HCT116 (cell line): ENCODE measurements around the gene PDIK1L.

Experiments used
- ATF3 ChIP-seq: IDR thresholded peaks from 2 replicates; pipeline ENCODE4 v1.6.1; 2012
- EZH2 ChIP-seq: fragments of 200-600 bp; sonication (generic); IDR thresholded peaks from 2 replicates; pipeline ENCODE4 v1.6.1; 2017; ENCODE audit warnings: antibody characterized with exemption, mixed run types
- EZH2phosphoT487 ChIP-seq: fragments of 200-600 bp; IDR thresholded peaks from 2 replicates; pipeline ENCODE4 v1.6.1; 2018; ENCODE audit warnings: antibody characterized with exemption, borderline replicate concordance
- JUND ChIP-seq: IDR thresholded peaks from 2 replicates; pipeline ENCODE4 v1.6.1; 2012
- MAX ChIP-seq: IDR thresholded peaks from 2 replicates; pipeline ENCODE4 v1.6.1; 2012
- POLR2A ChIP-seq: IDR thresholded peaks from 2 replicates; pipeline ENCODE4 v1.7.0; 2011; ENCODE audit warnings: borderline replicate concordance; ENCODE audit not compliant: insufficient read depth, insufficient read length; ENCODE audit errors: extremely low read depth
- POLR2AphosphoS5 ChIP-seq: IDR thresholded peaks from 2 replicates; pipeline ENCODE4 v1.6.1; 2011; ENCODE audit warnings: mild to moderate bottlenecking, low read depth, low read length, moderate library complexity
- RAD21 ChIP-seq: IDR thresholded peaks from 2 replicates; pipeline ENCODE4 v1.6.1; 2012; ENCODE audit warnings: low read depth, mild to moderate bottlenecking
- TF ChIP-seq, protein P1 (sequence below), 3 experiments: fragments of 200-600 bp in 1 of 3; sonication (generic) in 1 of 3; IDR thresholded peaks in 2 of 3; conservative IDR thresholded peaks in 1 of 3; 2 replicates each; pipeline ENCODE4 v1.5.1; 2012 to 2017; ENCODE audit warnings: low read depth in 2 of 3, low read length in 2 of 3, antibody characterized with exemption in 1 of 3, borderline replicate concordance in 1 of 3, control low read depth in 1 of 3, mild to moderate bottlenecking in 1 of 3, mixed read lengths in 1 of 3, mixed run types in 1 of 3, moderate library complexity in 1 of 3; ENCODE audit not compliant: insufficient read depth in 1 of 3
- TF ChIP-seq, protein P2 (sequence below): IDR thresholded peaks from 2 replicates; pipeline ENCODE4 v1.6.1; 2012; ENCODE audit warnings: low read depth

GRCh38 chr1:26142159-26142558 lies 30.5 kb downstream of the PDIK1L start:
- TF ChIP-seq POLR2AphosphoS5 (no peak), POLR2A (no peak), EZH2 (no peak), EZH2phosphoT487 (no peak), ATF3 (no peak), RAD21 (no peak), JUND (no peak), MAX (no peak)
- TF ChIP-seq, protein P1, sequence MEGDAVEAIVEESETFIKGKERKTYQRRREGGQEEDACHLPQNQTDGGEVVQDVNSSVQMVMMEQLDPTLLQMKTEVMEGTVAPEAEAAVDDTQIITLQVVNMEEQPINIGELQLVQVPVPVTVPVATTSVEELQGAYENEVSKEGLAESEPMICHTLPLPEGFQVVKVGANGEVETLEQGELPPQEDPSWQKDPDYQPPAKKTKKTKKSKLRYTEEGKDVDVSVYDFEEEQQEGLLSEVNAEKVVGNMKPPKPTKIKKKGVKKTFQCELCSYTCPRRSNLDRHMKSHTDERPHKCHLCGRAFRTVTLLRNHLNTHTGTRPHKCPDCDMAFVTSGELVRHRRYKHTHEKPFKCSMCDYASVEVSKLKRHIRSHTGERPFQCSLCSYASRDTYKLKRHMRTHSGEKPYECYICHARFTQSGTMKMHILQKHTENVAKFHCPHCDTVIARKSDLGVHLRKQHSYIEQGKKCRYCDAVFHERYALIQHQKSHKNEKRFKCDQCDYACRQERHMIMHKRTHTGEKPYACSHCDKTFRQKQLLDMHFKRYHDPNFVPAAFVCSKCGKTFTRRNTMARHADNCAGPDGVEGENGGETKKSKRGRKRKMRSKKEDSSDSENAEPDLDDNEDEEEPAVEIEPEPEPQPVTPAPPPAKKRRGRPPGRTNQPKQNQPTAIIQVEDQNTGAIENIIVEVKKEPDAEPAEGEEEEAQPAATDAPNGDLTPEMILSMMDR (IDR thresholded peaks at IDR 0.05 in 2 of 3, conservative IDR thresholded peaks at IDR 0.05 in 1 of 3; ENCODE audit: borderline replicate concordance in 1 of 3, insufficient read depth in 1 of 3, low read depth in 2 of 3, low read length in 2 of 3) = peak in 1 of 3 experiments; percentile 11; a peak in 1 of 6 replicates
- TF ChIP-seq, protein P2, sequence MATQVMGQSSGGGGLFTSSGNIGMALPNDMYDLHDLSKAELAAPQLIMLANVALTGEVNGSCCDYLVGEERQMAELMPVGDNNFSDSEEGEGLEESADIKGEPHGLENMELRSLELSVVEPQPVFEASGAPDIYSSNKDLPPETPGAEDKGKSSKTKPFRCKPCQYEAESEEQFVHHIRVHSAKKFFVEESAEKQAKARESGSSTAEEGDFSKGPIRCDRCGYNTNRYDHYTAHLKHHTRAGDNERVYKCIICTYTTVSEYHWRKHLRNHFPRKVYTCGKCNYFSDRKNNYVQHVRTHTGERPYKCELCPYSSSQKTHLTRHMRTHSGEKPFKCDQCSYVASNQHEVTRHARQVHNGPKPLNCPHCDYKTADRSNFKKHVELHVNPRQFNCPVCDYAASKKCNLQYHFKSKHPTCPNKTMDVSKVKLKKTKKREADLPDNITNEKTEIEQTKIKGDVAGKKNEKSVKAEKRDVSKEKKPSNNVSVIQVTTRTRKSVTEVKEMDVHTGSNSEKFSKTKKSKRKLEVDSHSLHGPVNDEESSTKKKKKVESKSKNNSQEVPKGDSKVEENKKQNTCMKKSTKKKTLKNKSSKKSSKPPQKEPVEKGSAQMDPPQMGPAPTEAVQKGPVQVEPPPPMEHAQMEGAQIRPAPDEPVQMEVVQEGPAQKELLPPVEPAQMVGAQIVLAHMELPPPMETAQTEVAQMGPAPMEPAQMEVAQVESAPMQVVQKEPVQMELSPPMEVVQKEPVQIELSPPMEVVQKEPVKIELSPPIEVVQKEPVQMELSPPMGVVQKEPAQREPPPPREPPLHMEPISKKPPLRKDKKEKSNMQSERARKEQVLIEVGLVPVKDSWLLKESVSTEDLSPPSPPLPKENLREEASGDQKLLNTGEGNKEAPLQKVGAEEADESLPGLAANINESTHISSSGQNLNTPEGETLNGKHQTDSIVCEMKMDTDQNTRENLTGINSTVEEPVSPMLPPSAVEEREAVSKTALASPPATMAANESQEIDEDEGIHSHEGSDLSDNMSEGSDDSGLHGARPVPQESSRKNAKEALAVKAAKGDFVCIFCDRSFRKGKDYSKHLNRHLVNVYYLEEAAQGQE = no peak
